ENCODE results near the gene OPN1MW. TPM values are rescaled to one million over a fixed set of nuclear protein-coding genes. Genes with fewer than 3 reads are reported as not detected.
"Not testable (repeated sequence)": the region's sequence is repeated elsewhere in the genome, so short reads cannot be mapped to it uniquely, and the experiment has no call there.

OPN1MW gene
- total RNA-seq, 1 experiment from 2014 or later: not detected

- H3K36me3 ChIP-seq (ENCODE audit: control insufficient read depth, insufficient read depth, low read length); H3K27ac ChIP-seq (ENCODE audit: low read length); DNase-seq (ENCODE audit: low read depth, low spot score); H3K4me3 ChIP-seq (ENCODE audit: low read depth in 2 of 2, low read length in 2 of 2); in situ Hi-C loops (cut with HindIII; ENCODE audit: low pct_unique_long_range_greater_than_20kb, low sequenced_read_pairs); CTCF ChIA-PET; H3K9me3 ChIP-seq (ENCODE audit: control insufficient read depth, insufficient read depth, low read depth, low read length); H3K4me1 ChIP-seq (ENCODE audit: control insufficient read depth, insufficient read depth, low read length); H3K27me3 ChIP-seq (ENCODE audit: control insufficient read depth, insufficient read depth, low read length); intact Hi-C loops (cut with micrococcal nuclease; ENCODE audit: unreplicated experiment); BruUV-seq (replicated peaks); POLR2A ChIA-PET: not testable (repeated sequence)
- ATAC-seq: peak; percentile 29; the same call in 1 of the 2 replicates
Measured at GRCh38 chrX:154211057-154211456, 28.7 kb downstream of the OPN1MW start.

GRCh38 chrX:154211499-154211898 lies 29.1 kb downstream of the OPN1MW start:
- ATAC-seq; H3K9me3 ChIP-seq (ENCODE audit: control insufficient read depth, insufficient read depth, low read depth, low read length); H3K4me3 ChIP-seq (ENCODE audit: low read depth in 2 of 2, low read length in 2 of 2); CTCF ChIA-PET; in situ Hi-C loops (cut with HindIII; ENCODE audit: low pct_unique_long_range_greater_than_20kb, low sequenced_read_pairs); H3K27ac ChIP-seq (ENCODE audit: low read length); H3K36me3 ChIP-seq (ENCODE audit: control insufficient read depth, insufficient read depth, low read length); H3K27me3 ChIP-seq (ENCODE audit: control insufficient read depth, insufficient read depth, low read length); DNase-seq (ENCODE audit: low read depth, low spot score); intact Hi-C loops (cut with micrococcal nuclease; ENCODE audit: unreplicated experiment); POLR2A ChIA-PET; H3K4me1 ChIP-seq (ENCODE audit: control insufficient read depth, insufficient read depth, low read length); BruUV-seq (replicated peaks): not testable (repeated sequence)

- H3K4me1 ChIP-seq (ENCODE audit: control insufficient read depth, insufficient read depth, low read length); H3K4me3 ChIP-seq (ENCODE audit: low read depth in 2 of 2, low read length in 2 of 2); H3K27me3 ChIP-seq (ENCODE audit: control insufficient read depth, insufficient read depth, low read length); ATAC-seq; intact Hi-C loops (cut with micrococcal nuclease; ENCODE audit: unreplicated experiment); in situ Hi-C loops (cut with HindIII; ENCODE audit: low pct_unique_long_range_greater_than_20kb, low sequenced_read_pairs); H3K27ac ChIP-seq (ENCODE audit: low read length); H3K36me3 ChIP-seq (ENCODE audit: control insufficient read depth, insufficient read depth, low read length); BruUV-seq (replicated peaks); CTCF ChIA-PET; DNase-seq (ENCODE audit: low read depth, low spot score); POLR2A ChIA-PET; H3K9me3 ChIP-seq (ENCODE audit: control insufficient read depth, insufficient read depth, low read depth, low read length): not testable (repeated sequence)
Measured at GRCh38 chrX:154219456-154219855, 37.1 kb downstream of the OPN1MW start, which contains the start of gene OPN1MW2. OPN1MW2 (plus strand) TSS chrX:154219756; CDS start chrX:154219816, 60 bp downstream.

- BruUV-seq (replicated peaks); H3K9me3 ChIP-seq (ENCODE audit: control insufficient read depth, insufficient read depth, low read depth, low read length); H3K4me1 ChIP-seq (ENCODE audit: control insufficient read depth, insufficient read depth, low read length); H3K4me3 ChIP-seq (ENCODE audit: low read depth in 2 of 2, low read length in 2 of 2); H3K27ac ChIP-seq (ENCODE audit: low read length); ATAC-seq; in situ Hi-C loops (cut with HindIII; ENCODE audit: low pct_unique_long_range_greater_than_20kb, low sequenced_read_pairs); H3K36me3 ChIP-seq (ENCODE audit: control insufficient read depth, insufficient read depth, low read length); H3K27me3 ChIP-seq (ENCODE audit: control insufficient read depth, insufficient read depth, low read length); POLR2A ChIA-PET; CTCF ChIA-PET; DNase-seq (ENCODE audit: low read depth, low spot score); intact Hi-C loops (cut with micrococcal nuclease; ENCODE audit: unreplicated experiment): not testable (repeated sequence)
Measured at GRCh38 chrX:154225292-154225691, 42.9 kb downstream of the OPN1MW start.

- in situ Hi-C loops (cut with HindIII; ENCODE audit: low pct_unique_long_range_greater_than_20kb, low sequenced_read_pairs); H3K9me3 ChIP-seq (ENCODE audit: control insufficient read depth, insufficient read depth, low read depth, low read length); H3K27ac ChIP-seq (ENCODE audit: low read length); DNase-seq (ENCODE audit: low read depth, low spot score); BruUV-seq (replicated peaks); POLR2A ChIA-PET; H3K36me3 ChIP-seq (ENCODE audit: control insufficient read depth, insufficient read depth, low read length); H3K4me1 ChIP-seq (ENCODE audit: control insufficient read depth, insufficient read depth, low read length); CTCF ChIA-PET; H3K27me3 ChIP-seq (ENCODE audit: control insufficient read depth, insufficient read depth, low read length); intact Hi-C loops (cut with micrococcal nuclease; ENCODE audit: unreplicated experiment); H3K4me3 ChIP-seq (ENCODE audit: low read depth in 2 of 2, low read length in 2 of 2); ATAC-seq: not testable (repeated sequence)
Measured at GRCh38 chrX:154226706-154227105, 44.3 kb downstream of the OPN1MW start.

GRCh38 chrX:154231443-154231842 lies 49.0 kb downstream of the OPN1MW start:
- intact Hi-C loops (cut with micrococcal nuclease; ENCODE audit: unreplicated experiment); DNase-seq (ENCODE audit: low read depth, low spot score); ATAC-seq; H3K36me3 ChIP-seq (ENCODE audit: control insufficient read depth, insufficient read depth, low read length); H3K4me3 ChIP-seq (ENCODE audit: low read depth in 2 of 2, low read length in 2 of 2); BruUV-seq (replicated peaks); H3K4me1 ChIP-seq (ENCODE audit: control insufficient read depth, insufficient read depth, low read length); H3K9me3 ChIP-seq (ENCODE audit: control insufficient read depth, insufficient read depth, low read depth, low read length); CTCF ChIA-PET; H3K27me3 ChIP-seq (ENCODE audit: control insufficient read depth, insufficient read depth, low read length); H3K27ac ChIP-seq (ENCODE audit: low read length); in situ Hi-C loops (cut with HindIII; ENCODE audit: low pct_unique_long_range_greater_than_20kb, low sequenced_read_pairs); POLR2A ChIA-PET: not testable (repeated sequence)

GRCh38 chrX:154233620-154234019 lies 51.2 kb downstream of the OPN1MW start:
- H3K4me3 ChIP-seq (ENCODE audit: low read depth in 2 of 2, low read length in 2 of 2); in situ Hi-C loops (cut with HindIII; ENCODE audit: low pct_unique_long_range_greater_than_20kb, low sequenced_read_pairs); DNase-seq (ENCODE audit: low read depth, low spot score); H3K9me3 ChIP-seq (ENCODE audit: control insufficient read depth, insufficient read depth, low read depth, low read length); CTCF ChIA-PET; ATAC-seq; H3K36me3 ChIP-seq (ENCODE audit: control insufficient read depth, insufficient read depth, low read length); BruUV-seq (replicated peaks); H3K4me1 ChIP-seq (ENCODE audit: control insufficient read depth, insufficient read depth, low read length); H3K27me3 ChIP-seq (ENCODE audit: control insufficient read depth, insufficient read depth, low read length); POLR2A ChIA-PET; intact Hi-C loops (cut with micrococcal nuclease; ENCODE audit: unreplicated experiment); H3K27ac ChIP-seq (ENCODE audit: low read length): not testable (repeated sequence)

- intact Hi-C loops (cut with micrococcal nuclease; ENCODE audit: unreplicated experiment); BruUV-seq (replicated peaks); DNase-seq (ENCODE audit: low read depth, low spot score); in situ Hi-C loops (cut with HindIII; ENCODE audit: low pct_unique_long_range_greater_than_20kb, low sequenced_read_pairs); H3K9me3 ChIP-seq (ENCODE audit: control insufficient read depth, insufficient read depth, low read depth, low read length); H3K4me1 ChIP-seq (ENCODE audit: control insufficient read depth, insufficient read depth, low read length); POLR2A ChIA-PET; CTCF ChIA-PET; H3K4me3 ChIP-seq (ENCODE audit: low read depth in 2 of 2, low read length in 2 of 2); H3K27ac ChIP-seq (ENCODE audit: low read length); ATAC-seq; H3K36me3 ChIP-seq (ENCODE audit: control insufficient read depth, insufficient read depth, low read length); H3K27me3 ChIP-seq (ENCODE audit: control insufficient read depth, insufficient read depth, low read length): not testable (repeated sequence)
Measured at GRCh38 chrX:154238939-154239559, 56.7 kb downstream of the OPN1MW start.

Data from Panc1 (cell line).